ENCODE results near the gene PHLDB1.
"Not testable (repeated sequence)": the region's sequence is repeated elsewhere in the genome, so short reads cannot be mapped to it uniquely, and the experiment has no call there.

PHLDB1 gene

GRCh38 chr11:118606157-118606843 is 1.1 kb upstream of the PHLDB1 start:
- no peak for DNase-seq

- no peak for DNase-seq
Measured at GRCh38 chr11:118606844-118607228, 579 bp upstream of the PHLDB1 start.

GRCh38 chr11:118608360-118609227 is 1.2 kb downstream of the PHLDB1 start:
- no peak for DNase-seq

GRCh38 chr11:118609380-118610224 is 2.2 kb downstream of the PHLDB1 start:
- DNase-seq = no peak

- no peak for DNase-seq
Measured at GRCh38 chr11:118610225-118610772, 2.9 kb downstream of the PHLDB1 start.

GRCh38 chr11:118610773-118611432 is 3.5 kb downstream of the PHLDB1 start:
- peak; percentile 22 to 36 for DNase-seq

- DNase-seq = not testable (repeated sequence)
Measured at GRCh38 chr11:118611433-118611795, 4.0 kb downstream of the PHLDB1 start.

GRCh38 chr11:118612378-118612777 is 5.0 kb downstream of the PHLDB1 start:
- no peak for DNase-seq

GRCh38 chr11:118614511-118614910 is 7.1 kb downstream of the PHLDB1 start:
- DNase-seq = no peak

- no peak for DNase-seq
Measured at GRCh38 chr11:118615282-118615975, 8.0 kb downstream of the PHLDB1 start.

- no peak for DNase-seq
Measured at GRCh38 chr11:118615976-118616371, 8.6 kb downstream of the PHLDB1 start.

- no peak for DNase-seq
Measured at GRCh38 chr11:118618115-118618990, 10.9 kb downstream of the PHLDB1 start.

GRCh38 chr11:118618991-118619375 is 11.6 kb downstream of the PHLDB1 start:
- no peak for DNase-seq

GRCh38 chr11:118619444-118620197 is 12.2 kb downstream of the PHLDB1 start:
- DNase-seq = no peak

GRCh38 chr11:118620529-118621070 is 13.2 kb downstream of the PHLDB1 start:
- DNase-seq = no peak

GRCh38 chr11:118621071-118621783 is 13.8 kb downstream of the PHLDB1 start:
- no peak for DNase-seq

- DNase-seq = no peak
Measured at GRCh38 chr11:118621784-118622375, 14.5 kb downstream of the PHLDB1 start.

All from AML-193 (cell line).